Peyer's patch (tissue), 4 donors: ENCODE measurements around the gene ITPRIPL1. TPM values are rescaled to one million over a fixed set of nuclear protein-coding genes. Genes with fewer than 3 reads are reported as not detected.

Experiments
- DNase-seq, 3 donors: peaks; one replicate each; pipeline ENCODE4 v3.0.0-alpha.2; 2017 to 2019
- H3K27ac ChIP-seq, 4 donors: fragments of 200-600 bp; sonication (generic); one replicate each; pipeline ENCODE4 v1.5.1; 2016 to 2019
- H3K27me3 ChIP-seq, 2 donors: fragments of 200-600 bp; sonication (generic); one replicate each; pipeline ENCODE4 v1.5.1; 2019
- H3K36me3 ChIP-seq, 3 donors: fragments of 200-600 bp; sonication (generic); one replicate each; pipeline ENCODE4 v1.5.1; 2016 to 2019
- H3K4me1 ChIP-seq, 4 donors: fragments of 200-600 bp; sonication (generic); one replicate each; pipeline ENCODE4 v1.5.1; 2016 to 2019
- H3K4me3 ChIP-seq, 4 donors: fragments of 200-600 bp; sonication (generic); 1 replicate in 3 of 4; 2 replicates in 1 of 4; pipeline ENCODE4 v1.5.1; 2016 to 2019; ENCODE audit warnings: mild to moderate bottlenecking in 1 of 4
- H3K9me3 ChIP-seq, 4 donors: fragments of 200-600 bp; sonication (generic); one replicate each; pipeline ENCODE4 v1.5.1; 2016 to 2019; ENCODE audit warnings: mild to moderate bottlenecking in 1 of 4
- POLR2A ChIP-seq, 2 donors: fragments of 450-650 bp; IDR thresholded peaks; one replicate each; pipeline ENCODE4 v1.5.1; 2017; ENCODE audit warnings: antibody characterized with exemption in 2 of 2, mild to moderate bottlenecking in 2 of 2, moderate library complexity in 2 of 2
- total RNA-seq, 4 donors: library from RNA; depleted of rRNA; stranded (reverse); fragments of >200 nt; gene quantifications; one replicate each; pipeline ENCODE4 v1.1.0, GENCODE V29; 2016
- TF ChIP-seq, protein P1 (sequence below), 6 experiments: fragments of 450-650 bp in 4 of 6; fragments of 200-600 bp in 2 of 6; sonication (generic) in 1 of 6; IDR thresholded peaks; one replicate each; pipeline ENCODE4 v1.5.1; 2017 to 2019; ENCODE audit warnings: antibody characterized with exemption in 6 of 6, mild to moderate bottlenecking in 3 of 6, moderate library complexity in 1 of 6

ITPRIPL1 gene
- total RNA-seq, 4 donors from 2014 or later, result 1.1 to 1.3 TPM; not detected in 2

DNA sequence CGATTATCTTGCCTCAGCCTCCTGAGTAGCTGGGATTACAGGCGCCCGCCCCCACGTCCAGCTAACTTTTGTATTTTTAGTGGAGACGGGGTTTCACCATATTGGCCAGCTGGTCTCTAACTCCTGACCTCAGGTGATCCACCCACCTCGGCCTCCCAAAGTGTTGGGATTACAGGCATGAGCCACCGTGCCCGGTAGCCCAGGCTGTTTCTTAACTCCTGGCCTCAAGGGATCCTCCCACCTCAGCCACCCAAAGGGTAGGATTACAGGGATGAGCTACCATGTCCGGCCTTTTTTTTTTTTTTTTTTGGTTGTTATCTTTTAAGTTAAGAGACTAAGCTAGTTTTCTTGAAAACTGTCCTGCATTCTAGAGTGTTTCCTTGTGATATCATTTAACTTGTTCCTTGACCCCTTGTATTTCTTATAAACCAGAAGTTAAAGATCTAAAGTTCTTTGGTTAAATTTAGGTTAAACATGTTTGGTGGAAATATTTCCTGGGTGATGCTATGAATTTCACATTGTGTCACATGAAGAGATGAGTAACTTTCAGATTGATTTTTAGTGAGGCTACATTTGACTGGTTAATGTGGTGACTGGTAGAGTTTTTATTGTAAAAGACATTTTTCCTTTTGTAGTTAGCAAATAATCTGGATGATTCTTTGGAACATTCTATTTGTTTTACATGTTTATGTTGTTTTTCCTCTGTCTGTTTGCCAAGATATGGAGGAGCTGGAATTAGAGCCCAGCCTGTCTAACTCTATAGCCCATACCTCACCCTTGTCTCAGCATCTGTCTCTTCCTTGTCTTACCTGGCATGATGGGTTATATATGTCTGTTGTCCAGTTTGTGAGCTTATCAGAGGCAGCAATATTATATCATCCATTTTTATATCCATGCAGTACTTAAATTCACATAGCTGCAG is 15.6 kb downstream of the ITPRIPL1 start:
- H3K4me3 ChIP-seq, result no peak overlapping the region
- no peak for DNase-seq
- H3K27ac ChIP-seq, result no peak overlapping the region
- H3K27me3 ChIP-seq, result no peaks in the 10 kb centered on the region
- peaks cover 0 to 15% (median 5%) of the 10 kb centered on the region in 4 donors for H3K4me1 ChIP-seq
- H3K9me3 ChIP-seq, result no peaks in the 10 kb centered on the region
- TF ChIP-seq POLR2A (IDR thresholded peaks at IDR 0.05), result no peak
- TF ChIP-seq, protein P1, sequence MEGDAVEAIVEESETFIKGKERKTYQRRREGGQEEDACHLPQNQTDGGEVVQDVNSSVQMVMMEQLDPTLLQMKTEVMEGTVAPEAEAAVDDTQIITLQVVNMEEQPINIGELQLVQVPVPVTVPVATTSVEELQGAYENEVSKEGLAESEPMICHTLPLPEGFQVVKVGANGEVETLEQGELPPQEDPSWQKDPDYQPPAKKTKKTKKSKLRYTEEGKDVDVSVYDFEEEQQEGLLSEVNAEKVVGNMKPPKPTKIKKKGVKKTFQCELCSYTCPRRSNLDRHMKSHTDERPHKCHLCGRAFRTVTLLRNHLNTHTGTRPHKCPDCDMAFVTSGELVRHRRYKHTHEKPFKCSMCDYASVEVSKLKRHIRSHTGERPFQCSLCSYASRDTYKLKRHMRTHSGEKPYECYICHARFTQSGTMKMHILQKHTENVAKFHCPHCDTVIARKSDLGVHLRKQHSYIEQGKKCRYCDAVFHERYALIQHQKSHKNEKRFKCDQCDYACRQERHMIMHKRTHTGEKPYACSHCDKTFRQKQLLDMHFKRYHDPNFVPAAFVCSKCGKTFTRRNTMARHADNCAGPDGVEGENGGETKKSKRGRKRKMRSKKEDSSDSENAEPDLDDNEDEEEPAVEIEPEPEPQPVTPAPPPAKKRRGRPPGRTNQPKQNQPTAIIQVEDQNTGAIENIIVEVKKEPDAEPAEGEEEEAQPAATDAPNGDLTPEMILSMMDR (IDR thresholded peaks at IDR 0.05), result no peak
- H3K36me3 ChIP-seq, result no peaks in the 10 kb centered on the region

DNA sequence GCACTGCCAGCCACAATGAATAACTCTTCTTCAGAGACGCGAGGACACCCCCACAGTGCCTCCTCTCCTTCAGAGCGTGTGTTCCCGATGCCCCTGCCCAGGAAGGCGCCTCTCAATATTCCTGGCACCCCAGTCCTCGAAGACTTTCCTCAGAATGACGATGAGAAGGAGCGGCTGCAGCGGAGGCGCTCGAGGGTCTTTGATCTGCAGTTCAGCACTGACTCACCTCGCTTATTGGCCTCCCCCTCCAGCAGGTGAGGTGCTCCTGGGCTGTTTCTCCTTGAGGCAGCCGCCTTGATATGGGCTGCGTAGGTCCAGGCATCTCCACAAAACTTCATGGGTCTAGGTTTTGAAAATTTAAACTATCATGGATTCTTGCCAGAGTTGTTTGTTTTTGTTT is 16.5 kb downstream of the ITPRIPL1 start:
- no peaks in the 10 kb centered on the region for H3K36me3 ChIP-seq
- H3K27me3 ChIP-seq, result no peaks in the 10 kb centered on the region
- DNase-seq, result no peak
- peaks cover 0 to 11% (median 0%) of the 10 kb centered on the region in 4 donors for H3K4me1 ChIP-seq
- TF ChIP-seq, protein P1 (IDR thresholded peaks at IDR 0.05), result no peak
- TF ChIP-seq POLR2A (IDR thresholded peaks at IDR 0.05), result no peak
- H3K9me3 ChIP-seq, result no peaks in the 10 kb centered on the region
- H3K27ac ChIP-seq, result peak overlapping the region in 3 of 4 donors; percentile 11 to 71 (median 38)
- H3K4me3 ChIP-seq, result no peak overlapping the region

DNA sequence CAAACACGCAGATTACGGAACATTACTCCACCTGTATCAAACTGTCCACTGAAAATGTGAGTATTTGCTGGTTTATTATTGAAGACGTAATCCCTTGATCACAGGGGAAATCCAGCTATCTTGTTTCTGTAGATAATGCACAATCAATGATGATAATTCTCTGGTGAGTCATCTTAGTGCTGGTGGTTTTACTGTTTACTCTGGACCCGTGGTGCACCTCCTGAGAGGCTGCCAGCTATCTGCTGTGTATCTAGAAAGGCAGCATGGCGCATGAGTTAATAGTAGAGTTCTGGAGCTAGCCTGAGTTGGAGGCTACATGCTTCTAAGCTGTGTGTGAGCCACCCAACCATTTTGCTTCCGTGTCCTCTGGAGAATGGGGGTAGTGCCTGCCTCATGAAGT is 17.0 kb downstream of the ITPRIPL1 start:
- H3K27me3 ChIP-seq, result no peaks in the 10 kb centered on the region
- no peak overlapping the region for H3K4me3 ChIP-seq
- no peaks in the 10 kb centered on the region for H3K36me3 ChIP-seq
- peak in 1 of 3 donors; percentile 71 for DNase-seq
- peak overlapping the region in 3 of 4 donors; percentile 11 to 71 (median 38) for H3K27ac ChIP-seq
- no peaks in the 10 kb centered on the region for H3K9me3 ChIP-seq
- TF ChIP-seq POLR2A (IDR thresholded peaks at IDR 0.05), result peak in 1 of 2 donors; percentile 20
- TF ChIP-seq, protein P1 (IDR thresholded peaks at IDR 0.05), result no peak
- H3K4me1 ChIP-seq, result peaks cover 0 to 11% (median 0%) of the 10 kb centered on the region in 4 donors

DNA sequence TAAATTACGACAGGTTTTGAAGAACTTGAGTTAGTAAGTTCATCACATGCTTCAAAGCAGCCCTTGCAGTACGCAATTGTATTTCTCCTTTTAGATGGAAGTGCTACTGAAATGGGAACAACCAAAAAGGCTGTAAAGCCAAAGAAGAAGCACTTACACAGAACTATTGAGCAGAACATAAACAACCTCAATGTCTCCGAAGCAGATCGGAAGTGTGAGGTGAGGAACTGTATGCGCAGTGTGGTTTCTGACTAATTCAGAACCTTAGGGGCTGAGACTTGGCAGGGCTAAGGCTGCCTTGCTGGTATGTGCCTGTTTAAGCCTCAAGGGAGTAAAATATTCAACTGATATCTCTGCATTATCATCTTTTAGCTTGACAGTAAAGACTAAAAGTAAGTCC is 18.9 kb downstream of the ITPRIPL1 start:
- Histone ChIP-seq H3K27ac (peak overlapping the region; percentile 68 to 76 (median 72)), H3K4me3 (no peak overlapping the region), H3K36me3 (no peaks in the 10 kb centered on the region), H3K4me1 (peaks cover 0 to 11% (median 0%) of the 10 kb centered on the region in 4 donors), H3K9me3 (no peaks in the 10 kb centered on the region), H3K27me3 (no peaks in the 10 kb centered on the region)
- DNase-seq, result peak in 2 of 3 donors; percentile 57 to 82
- peak; percentile 17 to 36 for TF ChIP-seq POLR2A (IDR thresholded peaks at IDR 0.05)
- TF ChIP-seq, protein P1 (IDR thresholded peaks at IDR 0.05), result peak in 2 of 6 experiments; percentile 6 to 14

DNA sequence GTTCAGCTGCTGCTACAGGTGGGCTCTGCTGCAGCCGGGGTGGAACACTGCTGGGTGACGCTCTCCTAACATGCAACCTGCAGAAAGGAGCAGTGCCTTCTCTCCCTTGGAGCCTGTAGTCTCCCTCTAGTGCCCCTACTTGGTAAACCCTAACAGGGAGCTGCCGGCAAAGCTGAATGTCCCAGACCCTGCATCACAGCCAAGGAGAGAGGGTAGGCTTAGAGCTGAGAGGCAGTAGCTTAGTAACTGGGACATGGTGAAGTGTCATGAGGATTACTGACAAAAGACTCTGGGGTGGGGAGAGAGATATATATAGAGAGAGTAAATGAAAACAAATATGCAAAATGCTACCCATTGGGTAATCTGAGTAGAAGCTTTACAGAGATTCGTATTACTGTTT is 20.3 kb downstream of the ITPRIPL1 start:
- Histone ChIP-seq H3K4me1 (peaks cover 0 to 11% (median 0%) of the 10 kb centered on the region in 4 donors), H3K9me3 (no peaks in the 10 kb centered on the region), H3K4me3 (no peak overlapping the region), H3K27ac (peak overlapping the region in 2 of 4 donors; percentile 68 to 71), H3K36me3 (no peaks in the 10 kb centered on the region), H3K27me3 (no peaks in the 10 kb centered on the region)
- no peak for DNase-seq
- TF ChIP-seq, protein P1 (IDR thresholded peaks at IDR 0.05), result peak in 2 of 6 experiments; percentile 20
- no peak for TF ChIP-seq POLR2A (IDR thresholded peaks at IDR 0.05)
